ENCODE data around the gene AKNA. TPM values are rescaled to one million over a fixed set of nuclear protein-coding genes. Genes with fewer than 3 reads are reported as not detected.
"Not testable (repeated sequence)": the region's sequence is repeated elsewhere in the genome, so short reads cannot be mapped to it uniquely, and the experiment has no call there.

AKNA gene
- total and polyA plus RNA-seq, 12 donors = 4.8 to 37.3 (median 15.9) TPM

DNA sequence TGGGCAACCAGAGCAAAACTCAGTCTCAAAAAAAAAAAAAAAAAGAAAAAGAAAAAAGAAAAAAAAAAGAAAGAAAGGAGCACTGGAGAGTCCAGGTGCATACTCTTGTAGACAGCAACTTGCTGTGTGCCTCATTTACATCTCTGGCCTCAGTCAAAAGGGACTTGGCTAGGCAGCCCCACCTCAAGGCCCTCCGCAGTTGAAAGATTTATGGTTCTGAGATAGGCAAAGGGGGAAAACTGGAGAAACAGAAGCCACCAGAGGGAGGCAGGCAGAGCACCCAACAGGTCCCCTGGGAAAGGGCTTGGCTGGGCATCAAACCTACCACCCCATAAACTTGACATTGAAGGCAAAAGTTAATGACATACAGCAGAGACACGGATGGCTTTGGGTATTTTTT is 52.0 kb downstream of the AKNA start:
- DNase-seq = no peak
- Histone ChIP-seq H3K27ac (no peak overlapping the region), H3K4me3 (no peak overlapping the region), H3K4me1 (replicated peaks in 1 of 2) (no peaks in the 10 kb centered on the region), H3K27me3 (no peaks in the 10 kb centered on the region), H3K9me3 (replicated peaks in 1 of 3) (no peaks in the 10 kb centered on the region), H3K36me3 (replicated peaks in 1 of 2) (peaks cover 0 to 42% of the 10 kb centered on the region in 2 donors)
- TF ChIP-seq POLR2A (IDR thresholded peaks at IDR 0.05) = no peak
- TF ChIP-seq, protein P1, sequence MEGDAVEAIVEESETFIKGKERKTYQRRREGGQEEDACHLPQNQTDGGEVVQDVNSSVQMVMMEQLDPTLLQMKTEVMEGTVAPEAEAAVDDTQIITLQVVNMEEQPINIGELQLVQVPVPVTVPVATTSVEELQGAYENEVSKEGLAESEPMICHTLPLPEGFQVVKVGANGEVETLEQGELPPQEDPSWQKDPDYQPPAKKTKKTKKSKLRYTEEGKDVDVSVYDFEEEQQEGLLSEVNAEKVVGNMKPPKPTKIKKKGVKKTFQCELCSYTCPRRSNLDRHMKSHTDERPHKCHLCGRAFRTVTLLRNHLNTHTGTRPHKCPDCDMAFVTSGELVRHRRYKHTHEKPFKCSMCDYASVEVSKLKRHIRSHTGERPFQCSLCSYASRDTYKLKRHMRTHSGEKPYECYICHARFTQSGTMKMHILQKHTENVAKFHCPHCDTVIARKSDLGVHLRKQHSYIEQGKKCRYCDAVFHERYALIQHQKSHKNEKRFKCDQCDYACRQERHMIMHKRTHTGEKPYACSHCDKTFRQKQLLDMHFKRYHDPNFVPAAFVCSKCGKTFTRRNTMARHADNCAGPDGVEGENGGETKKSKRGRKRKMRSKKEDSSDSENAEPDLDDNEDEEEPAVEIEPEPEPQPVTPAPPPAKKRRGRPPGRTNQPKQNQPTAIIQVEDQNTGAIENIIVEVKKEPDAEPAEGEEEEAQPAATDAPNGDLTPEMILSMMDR (IDR thresholded peaks at IDR 0.05) = no peak
- intact Hi-C loops (cut with DNase I) = no loop called here
- WGBS, 4 donors = 52 to 81% (median 62%) methylated on average over 2 of the region's 2 CpGs

DNA sequence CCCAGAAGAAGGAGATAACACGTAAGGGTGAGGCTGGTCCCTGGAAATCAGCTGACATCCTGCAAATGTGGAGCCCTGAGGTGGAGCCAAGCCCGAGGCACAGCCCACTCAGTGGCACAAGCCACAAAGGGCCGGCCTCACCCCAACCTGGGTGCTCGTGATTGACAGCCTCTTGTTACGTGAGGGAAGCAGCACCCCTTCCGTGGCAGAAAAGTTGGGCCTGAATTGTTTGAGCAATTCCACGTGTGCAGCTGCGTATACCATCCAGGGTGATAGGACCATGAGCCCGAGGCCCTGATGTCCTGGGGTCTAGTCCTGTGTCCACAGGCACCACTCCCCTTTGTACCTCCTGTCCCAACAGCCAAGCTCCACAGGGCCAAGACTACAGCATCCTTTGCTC is 53.3 kb downstream of the AKNA start:
- no peak for DNase-seq
- H3K27ac ChIP-seq = no peak overlapping the region

DNA sequence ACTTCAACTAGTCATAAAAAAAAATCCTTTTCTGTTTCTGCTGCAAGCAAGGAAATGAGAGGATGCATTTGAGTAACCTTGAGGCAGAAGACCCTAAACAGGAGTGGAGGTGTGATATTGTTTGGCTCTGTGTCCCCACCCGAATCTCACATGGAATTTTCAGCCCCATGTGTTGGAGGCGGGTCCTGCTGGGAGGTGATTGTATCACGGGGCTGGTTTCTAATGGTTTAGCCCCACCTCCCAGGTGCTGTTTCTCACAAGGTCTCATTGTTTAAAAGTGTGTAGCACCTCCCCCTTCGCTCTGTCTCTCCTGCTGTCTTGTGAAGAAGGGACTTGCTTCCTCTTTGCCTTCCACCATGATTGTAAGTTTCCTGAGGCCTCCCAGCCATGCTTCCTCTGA is 54.1 kb downstream of the AKNA start:
- WGBS, 4 donors = 67 to 89% (median 82%) methylated on average over 1 to 3 of the region's 4 CpGs
- H3K9me3 ChIP-seq (replicated peaks in 1 of 3); H3K4me1 ChIP-seq (replicated peaks in 1 of 2); DNase-seq; intact Hi-C loops (cut with DNase I); H3K4me3 ChIP-seq; H3K27me3 ChIP-seq; H3K27ac ChIP-seq: not testable (repeated sequence)
- H3K36me3 ChIP-seq (replicated peaks in 1 of 2) = peaks cover 0 to 24% of the 10 kb centered on the region in 2 donors

More for the DNA sequence above, 53.3 kb downstream of the AKNA start:
- intact Hi-C loops (cut with DNase I) = no loop called here
- WGBS, 4 donors = 92 to 96% (median 95%) methylated on average over 3 to 9 of the region's 9 CpGs
- Histone ChIP-seq H3K4me3 (no peak overlapping the region), H3K4me1 (replicated peaks in 1 of 2) (no peaks in the 10 kb centered on the region), H3K9me3 (replicated peaks in 1 of 3) (no peaks in the 10 kb centered on the region), H3K36me3 (replicated peaks in 1 of 2) (peaks cover 0 to 30% of the 10 kb centered on the region in 2 donors), H3K27me3 (no peaks in the 10 kb centered on the region)
- TF ChIP-seq, protein P1 (IDR thresholded peaks at IDR 0.05) = no peak
- TF ChIP-seq POLR2A (IDR thresholded peaks at IDR 0.05) = no peak

DNA sequence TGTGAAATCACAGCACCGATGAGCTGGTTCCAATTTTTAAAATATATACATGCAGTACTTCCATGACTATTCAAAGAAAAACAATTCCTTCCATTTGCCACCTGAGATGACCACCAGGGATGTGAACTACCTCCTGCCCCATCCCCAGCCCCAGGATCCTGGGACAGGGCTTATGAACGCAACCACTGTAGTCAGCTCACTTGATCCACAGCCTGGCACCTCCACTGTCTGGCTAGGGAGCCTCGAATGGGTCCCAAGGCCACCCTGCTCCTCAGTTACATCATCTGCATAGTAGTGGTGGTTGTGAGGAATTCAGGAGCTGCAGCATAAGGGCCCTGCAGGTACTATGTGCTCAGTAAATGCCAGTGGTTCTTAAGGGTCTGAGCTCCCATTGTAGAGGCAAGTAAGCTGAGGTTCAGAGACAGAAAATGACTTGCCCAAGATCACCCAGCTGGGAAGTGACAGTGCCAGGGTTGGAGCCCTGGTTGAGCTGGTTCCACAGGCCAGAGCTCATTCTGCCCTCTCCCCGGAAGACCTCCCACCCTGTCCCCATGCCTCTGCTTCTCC is 55.2 kb downstream of the AKNA start:
- 50 to 68% (median 58%) methylated on average over 2 to 4 of the region's 4 CpGs for WGBS, 4 donors
- peaks cover 0 to 12% of the 10 kb centered on the region in 2 donors for H3K36me3 ChIP-seq (replicated peaks in 1 of 2)

DNA sequence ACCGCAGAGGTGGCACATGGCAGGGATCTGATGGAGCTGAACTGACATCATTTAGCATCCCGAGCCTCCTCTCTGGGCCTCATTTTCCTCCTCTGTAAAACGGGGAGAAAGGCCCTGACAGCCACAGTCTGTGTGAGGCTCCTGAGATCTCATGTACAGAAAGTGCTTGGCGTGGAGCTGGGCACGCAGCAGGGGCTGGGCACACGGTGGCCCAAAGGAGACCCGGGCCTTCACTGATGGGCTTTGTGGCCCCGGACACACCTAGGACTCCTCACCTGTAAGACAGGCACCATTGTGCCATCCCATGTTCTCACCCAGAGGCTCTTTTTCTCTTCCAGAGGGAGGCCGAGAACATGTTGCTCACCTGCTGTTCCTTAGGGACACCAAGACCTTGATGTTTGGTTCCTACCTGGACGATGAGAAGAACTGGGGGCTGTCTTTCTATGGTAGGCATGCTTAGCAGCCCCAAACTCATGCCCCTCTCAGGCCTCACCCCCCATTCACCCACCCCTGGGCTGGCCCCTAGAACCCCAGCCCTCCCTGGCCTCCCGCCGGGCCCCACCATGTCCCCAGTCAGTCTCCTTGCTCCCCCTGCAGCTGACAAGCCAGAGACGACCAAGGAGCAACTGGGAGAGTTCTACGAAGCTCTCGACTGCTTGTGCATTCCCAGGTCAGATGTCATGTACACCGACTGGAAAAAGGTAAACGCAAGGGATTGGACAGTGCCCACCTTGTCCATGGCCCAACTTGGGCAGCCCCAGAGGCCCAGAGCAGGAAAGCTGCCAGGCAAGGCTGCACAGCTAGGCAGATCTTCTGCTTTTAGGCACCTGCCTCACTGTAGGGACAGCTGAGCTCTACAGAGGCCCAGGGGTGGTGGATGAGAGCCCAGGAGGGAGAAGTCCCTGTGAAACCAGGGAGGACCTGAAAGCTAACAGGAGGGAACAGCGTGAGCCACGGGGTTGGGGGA is 56.3 kb downstream of the AKNA start:
- intact Hi-C loops (cut with DNase I) = not testable (repeated sequence)

More for the DNA sequence above, 55.2 kb downstream of the AKNA start:
- DNase-seq = peak in 1 of 7 donors; percentile 45
- intact Hi-C loops (cut with DNase I); H3K27ac ChIP-seq; H3K4me3 ChIP-seq; H3K4me1 ChIP-seq (replicated peaks in 1 of 2); H3K27me3 ChIP-seq; H3K9me3 ChIP-seq (replicated peaks in 1 of 3): not testable (repeated sequence)

More for the DNA sequence above, 56.3 kb downstream of the AKNA start:
- not testable (repeated sequence) for H3K36me3 ChIP-seq (replicated peaks in 1 of 2); H3K4me3 ChIP-seq; H3K27me3 ChIP-seq; H3K27ac ChIP-seq; DNase-seq; H3K9me3 ChIP-seq (replicated peaks in 1 of 3); H3K4me1 ChIP-seq (replicated peaks in 1 of 2)
- 78 to 94% (median 84%) methylated on average over 5 to 15 of the region's 19 CpGs for WGBS, 4 donors
